Stimulated activated CD4-positive, alpha-beta T cell treated with anti-CD3 and anti-CD28 coated beads, Interleukin-12 subunit alpha, Interleukin-12 subunit beta, amount 100 ng/mL, for 48 hours (primary cell): ENCODE results near the gene PRKAG2.

ENCODE experiments used
- DNase-seq, 3 donors: peaks; one replicate each; pipeline ENCODE4 v3.0.0-alpha.2; 2020; ENCODE audit warnings: low read depth in 2 of 3, low spot score in 1 of 3

Gene PRKAG2

DNA sequence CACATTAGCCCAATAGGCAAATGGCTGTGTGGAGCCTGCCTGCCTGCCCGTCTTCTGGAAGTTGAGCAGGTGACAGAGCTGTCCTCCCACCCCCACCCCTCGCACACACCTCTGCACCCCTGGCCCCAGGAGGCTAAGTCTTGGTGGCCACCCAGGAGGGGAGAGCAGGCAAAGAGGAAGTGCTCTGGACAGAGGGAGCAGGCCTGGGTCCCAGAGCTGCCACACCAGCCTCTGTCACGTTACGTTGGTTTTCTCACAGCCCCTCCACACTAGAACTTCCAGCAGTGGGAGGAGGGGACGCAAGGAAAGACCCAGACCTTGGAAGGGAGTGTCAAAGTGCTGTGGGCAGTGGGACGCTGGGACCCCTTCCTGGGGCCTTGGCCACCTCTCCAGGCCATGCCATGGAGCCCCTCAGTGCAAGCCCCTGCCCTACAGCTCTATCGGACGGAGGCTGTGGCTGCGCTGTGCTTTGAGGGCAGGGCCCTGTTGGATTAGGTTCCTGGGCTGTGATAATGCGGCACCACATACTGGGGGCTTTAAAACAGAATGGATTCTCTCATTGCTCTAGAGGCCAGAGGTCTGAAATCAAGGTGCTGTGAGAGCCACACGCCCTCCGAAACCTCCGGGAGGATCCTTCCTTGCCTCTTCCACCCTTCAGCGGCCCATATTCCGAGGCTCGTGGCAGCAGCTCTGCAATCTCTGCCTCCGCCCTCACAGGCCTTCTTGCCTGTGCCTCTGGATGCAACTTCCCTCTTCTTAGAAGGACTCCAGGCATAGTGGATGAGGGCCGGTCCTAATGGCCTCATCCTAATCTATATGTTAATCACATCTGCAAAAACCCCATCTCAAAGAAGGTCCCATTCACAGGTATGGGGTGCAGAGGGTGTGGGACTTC is 9.9 kb downstream of the PRKAG2 start:
- DNase-seq, result no peak

DNA sequence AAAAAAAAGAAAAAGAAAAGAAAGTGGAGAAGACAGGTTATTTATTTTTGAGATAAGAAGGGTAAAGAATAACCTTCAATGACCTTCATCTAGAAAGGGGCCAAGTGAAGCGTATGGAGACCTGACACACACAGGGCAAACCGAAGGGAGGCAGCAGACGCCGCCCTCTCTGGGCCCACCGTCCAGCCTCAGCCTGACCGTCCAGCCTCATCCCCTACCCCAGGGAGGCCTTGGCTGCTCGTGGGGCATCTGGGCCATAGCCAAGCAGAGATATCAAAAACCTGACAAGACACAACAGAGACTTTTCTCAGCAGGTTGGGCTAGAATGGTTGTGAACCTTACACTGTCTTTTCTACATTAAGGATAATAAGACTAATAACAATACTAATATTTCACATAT is 10.9 kb downstream of the PRKAG2 start:
- DNase-seq, result no peak

DNA sequence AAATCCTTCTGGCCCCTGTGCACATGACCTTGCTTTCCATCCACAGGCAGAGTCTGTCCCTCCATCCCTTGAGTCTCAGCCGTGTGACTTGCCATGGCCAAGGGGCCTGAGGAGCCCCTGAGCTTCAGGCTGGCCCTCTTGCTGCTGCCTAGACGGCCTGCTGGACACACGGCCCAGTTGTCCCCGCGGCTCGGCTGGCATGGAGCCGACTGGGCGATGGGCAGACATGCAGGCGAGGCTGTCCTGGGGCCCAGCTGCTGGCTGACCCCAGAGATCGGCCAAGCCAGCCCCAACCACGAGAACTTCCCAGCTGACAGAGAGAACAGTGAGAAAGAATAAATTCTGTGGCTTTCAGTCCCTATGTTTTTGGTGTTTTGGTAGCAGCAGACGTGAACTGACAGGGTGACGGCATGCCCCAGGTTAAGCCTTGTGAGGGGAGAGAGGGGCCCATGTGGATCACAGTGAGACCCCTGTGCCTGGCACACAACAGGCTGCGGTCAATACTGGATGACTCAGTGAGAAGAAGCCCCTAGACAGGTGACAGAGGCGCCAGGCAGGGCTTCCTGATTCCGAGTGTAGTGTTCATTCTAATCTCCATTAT is 11.7 kb downstream of the PRKAG2 start:
- no peak for DNase-seq

DNA sequence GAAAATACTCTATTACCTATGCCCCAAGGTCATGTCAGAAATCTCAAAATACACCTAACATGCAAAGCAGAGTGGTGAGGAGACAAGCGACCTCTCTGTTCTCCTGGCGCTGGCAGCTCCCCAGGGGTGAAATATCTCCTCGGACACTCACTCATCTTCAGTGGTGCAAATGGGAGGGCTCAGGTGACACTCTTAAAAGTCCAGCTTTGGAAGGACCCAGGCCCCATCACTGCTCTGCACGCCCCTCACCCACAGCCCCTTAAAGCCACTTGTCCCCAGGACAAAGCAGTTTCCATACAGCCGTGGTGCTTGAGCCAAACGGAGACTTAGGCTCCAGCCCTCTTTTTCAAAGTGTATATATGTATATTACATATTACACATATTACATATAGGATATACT is 12.4 kb downstream of the PRKAG2 start:
- no peak for DNase-seq

DNA sequence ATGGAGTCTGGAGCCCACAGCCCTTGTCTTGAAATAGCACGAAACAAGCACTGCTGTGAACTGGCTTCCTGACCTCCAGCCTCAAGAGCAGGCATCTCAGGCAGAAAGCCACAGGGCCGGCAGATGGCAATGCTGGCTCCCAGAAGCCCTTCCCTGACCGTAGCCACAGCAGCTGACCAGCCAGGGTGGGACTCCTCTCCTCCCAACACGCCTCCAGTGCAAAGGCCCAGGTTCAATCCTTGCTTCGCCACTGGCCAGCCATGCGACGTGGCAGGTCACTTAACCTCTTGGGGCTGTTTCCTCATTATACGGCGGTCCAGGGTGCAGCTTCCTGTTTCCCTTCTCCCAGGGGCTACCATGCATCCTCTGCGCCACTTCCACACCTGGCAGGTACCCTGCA is 12.8 kb downstream of the PRKAG2 start:
- no peak for DNase-seq

DNA sequence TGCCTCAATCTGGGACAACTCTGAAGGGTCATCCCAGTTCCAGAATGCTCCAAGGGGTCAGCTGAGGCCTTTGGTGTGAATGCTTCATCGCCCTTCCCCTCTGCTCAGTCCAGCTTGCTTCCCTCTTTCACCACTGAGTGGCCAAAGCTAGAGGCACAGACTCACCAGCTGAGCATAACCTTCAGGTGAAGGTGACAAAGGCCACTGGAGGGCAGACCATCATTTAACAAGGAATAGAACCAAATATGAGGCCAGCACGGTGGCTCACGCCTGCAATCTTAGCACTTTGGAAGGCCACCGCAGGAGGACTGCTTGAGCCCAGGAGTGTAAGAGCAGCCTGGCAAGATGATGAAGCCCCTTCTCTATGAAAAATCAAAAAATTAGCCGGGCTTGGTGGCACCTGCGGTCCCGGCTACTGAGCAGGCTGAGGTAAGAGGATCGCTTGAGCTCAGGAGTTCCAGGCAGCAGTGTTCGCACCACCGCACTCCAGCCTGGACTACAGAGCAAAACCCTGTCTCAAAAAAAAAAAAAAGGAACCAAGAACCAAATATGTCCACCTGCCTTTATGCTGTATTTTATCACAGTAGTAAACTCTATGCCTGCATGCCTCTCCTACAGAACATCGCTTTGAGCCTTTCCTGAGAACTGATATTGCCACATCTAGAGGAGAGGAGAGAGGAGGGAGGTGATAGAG is 13.4 kb downstream of the PRKAG2 start:
- no peak for DNase-seq

DNA sequence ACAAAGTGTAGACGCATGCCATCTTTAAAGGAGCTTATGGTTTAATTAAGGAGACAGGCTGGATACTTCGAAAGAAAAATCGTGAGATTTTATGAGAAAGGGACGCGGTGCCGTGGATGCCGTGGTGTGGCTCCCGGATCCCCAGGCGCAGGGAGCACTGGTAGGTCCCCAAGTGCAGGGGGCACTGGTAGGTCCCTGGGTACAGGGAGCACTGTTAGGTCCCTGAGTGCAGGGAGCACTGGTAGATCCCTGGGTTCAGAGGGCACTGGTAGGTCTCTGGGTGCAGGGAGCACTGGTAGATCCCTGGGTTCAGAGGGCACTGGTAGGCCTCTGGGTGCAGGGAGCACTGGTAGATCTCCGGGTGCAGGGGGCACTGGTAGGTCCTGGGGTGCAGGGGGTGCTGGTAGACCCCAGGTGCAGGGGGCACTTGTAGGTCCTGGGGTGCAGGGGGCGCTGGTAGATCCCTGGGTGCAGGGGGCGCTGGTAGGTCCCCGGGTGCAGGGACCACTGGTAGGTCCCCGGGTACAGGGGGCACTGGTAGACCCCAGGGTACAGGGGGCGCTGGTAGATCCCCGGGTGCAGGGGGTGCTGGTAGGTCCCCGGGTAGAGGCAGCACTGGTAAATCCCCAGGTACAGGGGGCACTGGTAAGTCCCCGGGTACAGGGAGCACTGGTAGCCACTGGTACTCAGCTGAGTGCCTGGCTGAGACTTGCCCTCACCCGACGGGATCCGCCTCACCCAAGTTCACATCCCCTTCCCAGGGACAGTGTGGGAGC is 14.1 kb downstream of the PRKAG2 start:
- no peak for DNase-seq

DNA sequence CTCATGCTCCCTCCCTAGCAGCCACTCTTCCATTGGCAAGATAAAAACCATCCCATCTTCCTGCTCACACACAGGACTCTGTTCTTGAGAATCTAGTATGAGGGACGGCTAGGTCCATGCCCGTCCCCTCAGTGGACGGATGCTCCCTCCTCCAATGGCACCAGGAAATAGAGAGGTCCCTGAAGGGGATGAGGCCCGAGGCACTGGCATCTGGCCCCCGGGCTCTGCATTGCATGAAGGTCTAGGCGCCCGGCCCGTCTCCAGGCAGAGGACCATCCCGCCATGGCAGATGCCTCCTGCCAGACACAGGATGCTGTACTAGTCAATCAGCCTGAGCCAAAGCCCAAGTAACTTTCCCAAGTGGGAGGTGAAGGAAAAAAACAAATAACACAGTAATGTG is 15.0 kb downstream of the PRKAG2 start:
- no peak for DNase-seq

DNA sequence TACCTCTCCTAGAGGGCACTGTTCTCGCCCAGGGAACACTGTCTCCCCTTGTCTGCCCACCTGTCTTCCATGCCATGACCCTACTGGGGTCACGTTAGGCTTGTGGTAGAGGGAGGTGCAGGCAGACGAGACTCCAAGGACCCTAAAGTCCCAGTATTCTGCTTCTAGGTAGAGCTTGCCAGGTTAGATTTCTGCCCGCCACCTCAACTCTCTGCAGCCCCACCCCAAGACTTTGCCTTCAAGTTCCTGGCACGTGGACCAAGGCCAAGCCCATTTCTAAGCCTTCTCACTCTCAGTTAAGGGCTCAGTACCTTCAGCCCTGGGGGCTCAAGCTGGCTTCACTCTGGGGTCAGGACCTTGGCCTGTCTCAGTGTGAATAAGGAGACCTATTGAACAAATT is 16.1 kb downstream of the PRKAG2 start:
- DNase-seq, result no peak

DNA sequence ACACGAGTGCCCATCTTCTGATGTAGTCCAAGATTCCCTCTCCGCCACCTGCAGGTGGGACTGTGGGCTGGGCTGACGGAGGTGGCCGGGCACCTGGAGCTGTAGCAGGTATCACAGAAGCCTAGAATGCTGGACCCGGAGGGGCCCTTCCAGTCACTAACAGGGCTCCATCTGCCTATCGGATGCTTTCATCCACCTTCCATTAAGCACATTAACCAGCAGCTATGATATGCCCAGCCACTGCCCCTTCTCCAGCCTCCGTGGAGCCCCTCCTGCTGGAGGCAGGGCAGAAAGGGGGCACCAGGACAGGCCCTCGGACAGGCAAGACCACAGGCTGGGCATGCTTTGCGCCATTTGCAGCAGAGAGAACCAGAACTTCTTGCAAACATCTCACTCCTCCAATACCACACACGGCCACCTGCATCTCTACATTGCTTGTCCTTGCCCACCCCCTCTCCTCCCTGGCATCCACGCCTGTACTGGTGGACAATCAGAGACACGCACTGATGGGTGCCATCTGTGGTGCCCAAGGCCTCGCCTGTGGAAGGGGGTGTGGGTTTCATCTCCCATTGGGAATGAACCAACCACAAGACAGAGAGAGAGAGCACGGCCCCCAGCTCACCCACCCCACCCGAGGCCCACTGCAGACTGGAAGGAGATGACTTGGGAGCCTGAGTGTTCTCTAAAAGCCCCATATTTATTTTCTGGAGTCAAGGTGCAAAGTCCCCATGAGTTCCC is 16.8 kb downstream of the PRKAG2 start:
- DNase-seq, result no peak

DNA sequence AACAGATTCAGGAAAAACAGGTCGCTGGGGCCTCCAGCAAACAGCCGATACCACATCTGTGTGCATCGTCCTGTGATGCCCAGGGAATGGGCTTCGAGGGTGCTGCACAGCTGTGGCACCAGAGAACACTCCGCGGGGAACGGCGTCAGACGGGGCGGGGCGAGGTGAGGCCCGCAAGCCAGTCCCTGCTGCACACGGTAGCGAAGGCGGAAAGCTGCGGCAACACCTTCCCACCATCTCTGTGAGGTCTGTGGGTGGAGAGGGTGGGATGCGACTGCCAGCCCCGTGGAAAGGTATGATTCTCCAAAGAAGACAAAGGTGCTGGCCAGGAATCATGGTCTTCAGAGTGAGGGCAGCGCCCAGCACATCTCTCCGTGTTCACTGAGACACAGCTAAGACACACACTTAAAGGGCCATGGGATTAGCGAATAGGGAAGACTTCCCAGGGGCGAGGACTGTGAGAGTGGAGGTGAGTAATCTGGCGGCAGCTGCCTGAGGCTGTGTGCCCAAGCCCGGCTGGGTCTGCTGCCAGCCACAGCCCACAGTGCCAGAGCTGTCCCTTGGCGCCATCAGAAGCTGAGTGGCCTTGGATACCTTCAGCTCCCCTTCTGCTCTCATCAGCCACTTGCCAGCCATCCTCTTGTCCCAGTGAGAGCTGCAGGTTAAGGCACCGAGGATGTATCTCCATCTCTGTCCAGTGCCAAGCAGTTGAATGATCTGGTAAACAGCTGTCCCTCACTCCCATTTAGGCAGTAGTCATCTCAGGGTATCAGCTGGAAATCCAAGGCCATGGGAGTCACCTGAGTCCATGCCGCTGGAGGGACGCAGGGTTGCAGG is 17.6 kb downstream of the PRKAG2 start:
- DNase-seq, result no peak

DNA sequence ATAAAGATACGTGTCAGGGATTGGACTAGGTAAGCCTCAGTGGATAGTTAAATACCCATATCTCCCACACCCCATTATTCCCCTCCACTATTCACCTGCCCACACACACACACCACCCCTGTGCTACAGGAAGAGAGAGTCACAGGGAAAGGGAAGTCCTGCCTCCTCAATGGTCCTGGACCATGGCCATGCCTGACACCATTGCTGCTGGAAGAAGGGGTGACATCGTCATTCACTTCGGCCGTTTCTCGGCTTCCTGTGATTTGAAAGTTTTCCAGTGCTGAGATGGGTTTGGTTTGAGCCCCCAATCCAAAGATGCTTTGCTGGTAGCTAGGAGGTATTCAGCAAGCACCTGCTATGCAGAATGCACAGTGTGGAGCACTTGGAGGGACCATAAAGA is 18.5 kb downstream of the PRKAG2 start:
- DNase-seq, result no peak

DNA sequence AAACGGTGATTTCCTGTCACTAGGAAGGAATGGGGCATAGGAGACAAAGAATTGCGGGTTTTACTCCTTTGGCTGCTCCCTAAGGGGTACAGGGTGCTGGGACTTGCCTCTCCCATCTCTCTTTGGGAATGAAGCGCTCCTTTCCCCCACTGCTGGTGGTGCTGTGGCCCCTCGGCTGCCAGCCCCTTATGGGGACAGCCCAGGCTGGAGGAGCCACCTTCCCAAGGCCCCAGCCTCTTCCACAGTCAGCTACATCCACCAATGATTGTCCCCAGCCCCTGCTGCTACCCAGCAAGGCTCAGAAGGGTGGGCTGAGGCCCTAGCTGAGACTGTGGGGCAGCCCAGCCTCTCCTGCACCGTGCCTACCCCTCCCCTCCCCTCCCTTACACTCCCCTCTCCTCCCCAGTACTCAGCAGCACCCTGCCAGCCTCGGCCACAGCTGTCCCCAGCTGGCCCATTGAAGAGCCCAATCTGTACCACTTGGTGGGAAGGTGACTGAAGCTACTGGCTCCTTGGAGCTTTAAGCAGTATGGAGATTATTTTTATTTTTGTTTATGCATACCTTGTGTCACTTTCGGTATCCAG is 19.0 kb downstream of the PRKAG2 start:
- no peak for DNase-seq

DNA sequence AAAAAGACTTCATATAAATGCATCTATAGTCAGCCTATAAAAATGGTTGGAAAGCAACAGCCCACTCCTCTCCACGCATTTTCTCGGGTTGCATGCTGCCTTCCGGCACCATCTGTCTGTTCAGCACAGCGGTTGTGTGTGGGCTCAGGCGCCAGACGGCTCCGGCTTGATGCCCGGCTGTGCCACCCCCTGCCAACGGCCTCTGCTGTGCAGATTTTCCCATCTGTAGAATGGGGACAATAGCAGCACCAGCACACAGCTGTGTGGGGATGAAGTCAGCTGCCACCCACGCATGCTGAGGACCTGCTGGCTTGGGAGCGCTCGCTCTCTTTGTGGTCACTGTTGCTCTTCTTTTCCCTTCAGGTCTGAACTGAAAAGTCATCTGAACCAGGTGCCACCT is 19.5 kb downstream of the PRKAG2 start:
- DNase-seq, result no peak

DNA sequence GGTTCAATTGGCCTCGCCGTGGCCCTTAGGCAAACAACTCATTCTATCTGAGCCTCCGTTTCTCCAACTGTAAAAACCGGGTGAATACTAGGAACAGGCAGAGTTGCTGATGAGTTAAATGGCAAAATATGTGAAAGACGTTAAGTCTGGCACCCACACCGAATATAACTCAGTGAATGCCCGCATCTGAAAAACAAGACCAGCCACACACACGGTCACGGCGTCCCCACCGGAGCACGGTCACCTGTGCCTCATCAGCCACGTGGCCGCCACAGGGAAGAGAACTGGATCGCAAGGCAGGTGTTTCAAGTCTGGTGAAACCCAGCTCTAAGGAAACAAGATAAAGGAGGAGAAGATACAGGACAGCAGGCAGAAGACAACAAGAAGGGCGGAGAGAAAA is 20.4 kb downstream of the PRKAG2 start:
- DNase-seq, result no peak

DNA sequence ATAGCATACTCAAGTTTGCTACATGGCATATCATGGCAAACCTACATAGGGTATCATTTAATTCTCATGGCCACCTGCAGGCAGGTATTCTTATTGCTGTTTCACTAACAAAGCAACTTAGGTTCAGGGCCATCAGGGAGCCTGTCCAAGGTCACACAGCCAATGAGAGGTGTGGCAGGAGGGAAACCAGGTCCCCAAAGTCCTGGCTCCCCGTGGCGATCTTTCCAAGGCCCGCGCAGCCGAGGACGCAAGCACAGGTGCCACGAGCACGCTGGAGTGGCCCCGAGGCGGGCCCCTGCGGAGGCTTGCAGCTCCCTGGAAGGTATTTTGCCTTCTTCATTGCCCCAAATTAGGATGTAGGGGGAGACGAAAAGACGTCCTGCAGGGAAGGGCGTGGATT is 20.8 kb downstream of the PRKAG2 start:
- no peak for DNase-seq

DNA sequence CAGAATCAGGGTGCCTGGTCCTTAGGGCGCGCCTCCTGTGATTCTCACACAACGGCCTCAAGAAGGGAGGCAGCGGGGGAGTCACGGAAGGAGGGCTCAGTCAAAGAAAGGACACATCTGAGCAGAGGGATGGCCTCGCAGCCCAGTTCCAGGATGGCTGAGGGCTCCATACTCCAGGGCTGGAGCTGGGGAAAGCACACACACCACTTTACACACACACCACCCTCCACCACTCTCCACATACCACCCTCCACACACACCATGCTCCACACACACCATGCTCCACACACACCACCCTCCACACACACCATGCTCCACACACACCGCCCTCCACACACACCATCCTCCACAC is 22.2 kb downstream of the PRKAG2 start:
- no peak for DNase-seq

DNA sequence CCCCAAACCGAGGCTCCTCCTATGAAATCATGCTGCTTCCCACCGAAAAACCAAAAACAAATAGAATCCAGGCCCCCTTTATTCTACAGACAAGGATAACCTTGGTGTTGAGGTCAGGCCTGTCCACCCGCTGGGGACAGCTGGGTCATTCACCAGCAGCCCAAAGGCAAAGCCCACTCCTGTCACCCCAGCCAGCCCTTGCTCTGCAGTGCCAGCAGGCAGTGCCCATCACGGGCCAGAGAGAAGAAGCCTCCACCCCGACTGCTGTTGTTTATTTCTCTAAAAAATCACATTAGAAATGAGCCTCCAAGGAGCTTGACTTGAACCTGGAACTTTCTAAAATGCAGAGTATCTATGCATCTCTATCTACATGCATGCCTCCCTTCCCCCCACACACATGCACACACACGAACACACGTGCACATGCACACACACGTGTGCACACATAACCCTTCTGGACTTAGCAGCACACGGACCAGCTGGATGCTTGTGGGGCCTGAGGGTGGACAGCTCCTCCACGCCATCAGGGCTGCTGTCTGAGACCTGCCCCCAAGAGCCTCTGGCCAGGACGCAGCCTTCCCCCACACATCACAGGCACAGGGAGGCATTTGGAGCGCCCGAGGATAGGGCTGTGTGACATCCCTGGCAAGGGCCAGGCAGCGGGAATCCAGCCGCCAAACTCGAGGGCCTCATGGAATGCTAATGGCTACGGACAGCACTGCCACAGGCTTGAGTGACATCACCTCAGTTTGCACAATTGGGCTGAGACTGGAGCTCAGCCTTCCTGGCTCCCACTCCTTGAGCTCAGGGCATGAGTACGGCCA is 22.8 kb downstream of the PRKAG2 start:
- DNase-seq, result no peak
